Hepatocyte (in vitro differentiated cells): ENCODE measurements around the gene KLHL3. TPM values are rescaled to one million over a fixed set of nuclear protein-coding genes. Genes with fewer than 3 reads are reported as not detected.

Experiments used
- DNase-seq: peaks from one replicate; pipeline ENCODE4 v3.0.0-alpha.2; 2016; ENCODE audit warnings: low spot score
- H2AFZ ChIP-seq: fragments of 200-600 bp; sonication (generic); 2 replicates; pipeline ENCODE4 v1.6.0; 2016; ENCODE audit warnings: antibody characterized with exemption, mild to moderate bottlenecking
- H3K27ac ChIP-seq: fragments of 200-600 bp; sonication (generic); 2 replicates; pipeline ENCODE4 v1.5.1; 2016; ENCODE audit warnings: mild to moderate bottlenecking
- H3K27me3 ChIP-seq: fragments of 200-600 bp; sonication (generic); 2 replicates; pipeline ENCODE4 v1.6.1; 2016
- H3K36me3 ChIP-seq: fragments of 200-600 bp; sonication (generic); replicated peaks from 2 replicates; pipeline ENCODE4 v1.5.1; 2016; ENCODE audit warnings: low read depth; ENCODE audit not compliant: insufficient read depth
- H3K4me1 ChIP-seq: fragments of 200-600 bp; sonication (generic); 2 replicates; pipeline ENCODE4 v1.5.1; 2016; ENCODE audit warnings: mild to moderate bottlenecking, moderate library complexity; ENCODE audit not compliant: insufficient read depth
- H3K4me2 ChIP-seq: fragments of 200-600 bp; sonication (generic); 2 replicates; pipeline ENCODE4 v1.6.0; 2016
- H3K4me3 ChIP-seq: fragments of 200-600 bp; sonication (generic); 2 replicates; pipeline ENCODE4 v1.5.1; 2016; ENCODE audit warnings: mild to moderate bottlenecking
- H3K79me2 ChIP-seq: fragments of 200-600 bp; sonication (generic); 2 replicates; pipeline ENCODE4 v1.6.0; 2017; ENCODE audit warnings: mild to moderate bottlenecking
- H3K9me2 ChIP-seq: fragments of 200-600 bp; sonication (generic); replicated peaks from 2 replicates; pipeline ENCODE4 v1.6.0; 2017; ENCODE audit warnings: mild to moderate bottlenecking; ENCODE audit not compliant: insufficient read depth
- H3K9me3 ChIP-seq: fragments of 200-600 bp; sonication (generic); 2 replicates; pipeline ENCODE4 v1.5.1; 2016; ENCODE audit warnings: low read depth, mild to moderate bottlenecking
- H4K20me1 ChIP-seq: fragments of 200-600 bp; sonication (generic); 2 replicates; pipeline ENCODE4 v1.6.0; 2016; ENCODE audit warnings: mild to moderate bottlenecking; ENCODE audit not compliant: insufficient read depth, poor library complexity, severe bottlenecking
- CTCF ChIP-seq: fragments of 200-600 bp; sonication (generic); IDR thresholded peaks from 2 replicates; pipeline ENCODE4 v1.5.1; 2016; ENCODE audit warnings: antibody characterized with exemption, mild to moderate bottlenecking; ENCODE audit not compliant: poor library complexity
- EZH2 ChIP-seq: fragments of 200-600 bp; sonication (generic); IDR thresholded peaks from 2 replicates; pipeline ENCODE4 v1.6.1; 2016; ENCODE audit warnings: antibody characterized with exemption, mild to moderate bottlenecking, borderline replicate concordance
- EZH2phosphoT487 ChIP-seq: fragments of 200-600 bp; sonication (generic); IDR thresholded peaks from one replicate; pipeline ENCODE4 v1.6.1; 2018; ENCODE audit warnings: antibody characterized with exemption, mild to moderate bottlenecking, low read depth, moderate library complexity; ENCODE audit not compliant: unreplicated experiment, severe bottlenecking
- WGBS: methylation state at CpG from one replicate; pipeline ENCODE4 v1.1.6; 2016; ENCODE audit warnings: low lambda C conversion rate; ENCODE audit errors: missing lambda C conversion rate; 5-methylcytosine and 5-hydroxymethylcytosine counted together
- polyA plus RNA-seq: library from polyadenylated mRNA; unstranded; fragments of >200 nt; fragmentation: Nextera tagmentation; extraction: Ambion mirVana; gene quantifications from 2 replicates; pipeline ENCODE4 v1.2.1, GENCODE V29; 2016
- total RNA-seq: library from RNA; depleted of rRNA; stranded (reverse); fragments of >200 nt; gene quantifications from 2 replicates; pipeline ENCODE4 v1.2.3, GENCODE V29; 2014

Gene KLHL3
- total and polyA plus RNA-seq, 2 experiments from 2014 or later = 1.4 to 5.3 TPM

GRCh38 chr5:137627293-137627692, 108.6 kb downstream of the KLHL3 start:
- H3K27me3 ChIP-seq = no peaks in the 10 kb centered on the region
- H4K20me1 ChIP-seq = no peaks in the 10 kb centered on the region
- H3K27ac ChIP-seq = no peak overlapping the region
- no peaks in the 10 kb centered on the region for H3K36me3 ChIP-seq
- no peak for DNase-seq
- no peaks in the 10 kb centered on the region for H3K9me3 ChIP-seq
- H3K9me2 ChIP-seq = no peaks in the 10 kb centered on the region
- no peaks in the 10 kb centered on the region for H3K79me2 ChIP-seq
- H3K4me1 ChIP-seq = no peaks in the 10 kb centered on the region
- TF ChIP-seq CTCF (no peak), EZH2phosphoT487 (no peak)
- no peak overlapping the region for H2AFZ ChIP-seq
- 59% methylated on average over 3 of the region's 3 CpGs for WGBS
- H3K4me2 ChIP-seq = no peak overlapping the region
- H3K4me3 ChIP-seq = no peak overlapping the region

GRCh38 chr5:137624786-137625349, 111.0 kb downstream of the KLHL3 start:
- Histone ChIP-seq H3K9me2 (no peaks in the 10 kb centered on the region), H3K4me3 (no peak overlapping the region), H2AFZ (no peak overlapping the region), H3K79me2 (no peaks in the 10 kb centered on the region), H3K36me3 (no peaks in the 10 kb centered on the region), H3K4me2 (no peak overlapping the region), H3K27me3 (no peaks in the 10 kb centered on the region), H3K27ac (no peak overlapping the region), H3K9me3 (no peaks in the 10 kb centered on the region), H4K20me1 (no peaks in the 10 kb centered on the region), H3K4me1 (no peaks in the 10 kb centered on the region)
- no peak for DNase-seq
- 90% methylated on average over 5 of the region's 5 CpGs for WGBS
- TF ChIP-seq EZH2phosphoT487 = no peak
- TF ChIP-seq CTCF = no peak
- TF ChIP-seq EZH2 = no peak

- H3K27me3 ChIP-seq = no peaks in the 10 kb centered on the region
- H3K27ac ChIP-seq = no peak overlapping the region
- no peak for TF ChIP-seq CTCF
- no peak for TF ChIP-seq EZH2phosphoT487
- no peak for TF ChIP-seq EZH2
- no peaks in the 10 kb centered on the region for H3K9me2 ChIP-seq
- no peak for DNase-seq
- H3K4me1 ChIP-seq = no peaks in the 10 kb centered on the region
- WGBS = 87% methylated on average over 5 of the region's 5 CpGs
- H3K36me3 ChIP-seq = no peaks in the 10 kb centered on the region
- H4K20me1 ChIP-seq = no peaks in the 10 kb centered on the region
- H3K4me3 ChIP-seq = no peak overlapping the region
- no peaks in the 10 kb centered on the region for H3K79me2 ChIP-seq
- H2AFZ ChIP-seq = no peak overlapping the region
- H3K9me3 ChIP-seq = no peaks in the 10 kb centered on the region
- H3K4me2 ChIP-seq = no peak overlapping the region
Measured at GRCh38 chr5:137622850-137623249, 113.0 kb downstream of the KLHL3 start.
